SK-N-SH (cell line): ENCODE data around the gene LCN2. TPM values are rescaled to one million over a fixed set of nuclear protein-coding genes. Genes with fewer than 3 reads are reported as not detected.

ENCODE experiments used
- CTCF ChIA-PET: fragments of 300-600, 350-600 bp; formaldehyde crosslinking; extraction: SDS; loops from one replicate; lab custom pipeline; 2021; lab: Yijun Ruan, JAX
- POLR2A ChIA-PET: fragments of 350-600 bp; sonication (Branson Sonifier 250); formaldehyde crosslinking; extraction: SDS; loops from one replicate; lab custom pipeline; 2020; ENCODE audit warnings: antibody characterized with exemption, inconsistent platforms; lab: Yijun Ruan, JAX
- DNase-seq: peaks from one replicate; pipeline ENCODE4 v3.0.0; 2012
- H2AFZ ChIP-seq: fragments of 200-600 bp; sonication (generic); 2 replicates; pipeline ENCODE4 v1.8.1; 2016; ENCODE audit warnings: antibody characterized with exemption, mild to moderate bottlenecking, low read depth
- H3F3A ChIP-seq: fragments of 200-600 bp; sonication (generic); replicated peaks from 2 replicates; pipeline ENCODE3; 2016; ENCODE audit warnings: antibody characterized with exemption, mild to moderate bottlenecking; ENCODE audit not compliant: insufficient read depth
- H3K27ac ChIP-seq, 2 experiments: fragments of 200-500 bp in 1 of 2; fragments of 200-600 bp in 1 of 2; sonication (Bioruptor generic) in 1 of 2; sonication (generic), shearing (Covaris generic) in 1 of 2; 2 replicates each; pipeline versions ENCODE4 v1.5.1 to v1.6.1; 2014 to 2016; ENCODE audit warnings: low read depth in 2 of 2, inconsistent platforms in 1 of 2, low read length in 1 of 2, mild to moderate bottlenecking in 1 of 2, mixed read lengths in 1 of 2
- H3K27me3 ChIP-seq: fragments of 200-600 bp; sonication (generic), shearing (Covaris generic); 2 replicates; pipeline ENCODE4 v1.6.1; 2016; ENCODE audit warnings: mixed run types; ENCODE audit not compliant: insufficient read depth
- H3K36me3 ChIP-seq, 2 experiments: fragments of 200-500 bp in 1 of 2; fragments of 200-600 bp in 1 of 2; sonication (Bioruptor generic) in 1 of 2; sonication (generic) in 1 of 2; replicated peaks in 1 of 2; 2 replicates each; pipeline versions ENCODE3 to v1.5.1; 2014 to 2016; ENCODE audit warnings: low read length in 1 of 2, mild to moderate bottlenecking in 1 of 2; ENCODE audit not compliant: insufficient read depth in 2 of 2, control insufficient read depth in 1 of 2
- H3K4me1 ChIP-seq, 2 experiments: fragments of 200-500 bp in 1 of 2; fragments of 200-600 bp in 1 of 2; sonication (Bioruptor generic) in 1 of 2; sonication (generic), shearing (Covaris generic) in 1 of 2; 2 replicates each; pipeline versions ENCODE4 v1.5.1 to v1.6.1; 2014 to 2016; ENCODE audit warnings: low read depth in 1 of 2, low read length in 1 of 2, mixed run types in 1 of 2; ENCODE audit not compliant: insufficient read depth in 2 of 2, control insufficient read depth in 1 of 2
- H3K4me2 ChIP-seq: fragments of 200-600 bp; sonication (generic), shearing (Covaris generic); 2 replicates; pipeline ENCODE4 v1.6.1; 2017; ENCODE audit warnings: mixed run types
- H3K4me3 ChIP-seq, 2 experiments: fragments of 200-500 bp in 1 of 2; fragments of 200-600 bp in 1 of 2; sonication (Bioruptor generic) in 1 of 2; sonication (generic), shearing (Covaris generic) in 1 of 2; 2 replicates each; pipeline versions ENCODE4 v1.5.1 to v1.8.1; 2014 to 2016; ENCODE audit warnings: low read depth in 2 of 2, inconsistent platforms in 1 of 2, low read length in 1 of 2, mild to moderate bottlenecking in 1 of 2, mixed read lengths in 1 of 2, moderate library complexity in 1 of 2
- H3K79me2 ChIP-seq: fragments of 200-600 bp; sonication (generic); 2 replicates; pipeline ENCODE4 v1.8.1; 2017; ENCODE audit warnings: mild to moderate bottlenecking; ENCODE audit not compliant: insufficient read depth
- H3K9ac ChIP-seq: fragments of 200-600 bp; sonication (generic); 2 replicates; pipeline ENCODE4 v1.6.1; 2017; ENCODE audit warnings: mixed run types
- H3K9me2 ChIP-seq: fragments of 200-600 bp; sonication (generic); 2 replicates; pipeline ENCODE4 v1.6.1; 2017; ENCODE audit warnings: mixed run types
- H3K9me3 ChIP-seq: fragments of 200-600 bp; sonication (generic); 2 replicates; pipeline ENCODE4 v1.6.1; 2017; ENCODE audit warnings: mixed run types, mild to moderate bottlenecking, moderate library complexity
- H4K20me1 ChIP-seq: fragments of 200-600 bp; sonication (generic); 2 replicates; pipeline ENCODE4 v1.6.1; 2017; ENCODE audit warnings: mild to moderate bottlenecking, mixed run types; ENCODE audit not compliant: insufficient read depth
- CHD2 ChIP-seq: fragments of 150-350 bp; IDR thresholded peaks from 2 replicates; pipeline ENCODE4 v1.6.1; 2018; ENCODE audit warnings: low read length; ENCODE audit not compliant: partially characterized antibody
- ELF1 ChIP-seq: IDR thresholded peaks from 2 replicates; pipeline ENCODE4 v1.4.0; 2012
- EZH2phosphoT487 ChIP-seq: fragments of 200-600 bp; sonication (generic); IDR thresholded peaks from 2 replicates; pipeline ENCODE4 v1.6.1; 2017; ENCODE audit warnings: low read depth, mixed run types, mild to moderate bottlenecking, antibody characterized with exemption, moderate library complexity, borderline replicate concordance
- GABPA ChIP-seq: IDR thresholded peaks from 2 replicates; pipeline ENCODE4 v1.4.0; 2012; ENCODE audit warnings: low read depth, mild to moderate bottlenecking
- GATA2 ChIP-seq: sonication (generic); formaldehyde crosslinking; IDR thresholded peaks from 2 replicates; pipeline ENCODE4 v1.5.0; 2020; ENCODE audit warnings: mild to moderate bottlenecking, missing genetic modification reagents
- IRF3 ChIP-seq: fragments of 150-350 bp; IDR thresholded peaks from 2 replicates; pipeline ENCODE4 v1.6.1; 2016; ENCODE audit warnings: mild to moderate bottlenecking, low read depth, low read length
- MAX ChIP-seq: IDR thresholded peaks from 2 replicates; pipeline ENCODE4 v1.4.0; 2012; ENCODE audit warnings: low read depth
- MXI1 ChIP-seq: IDR thresholded peaks from 2 replicates; pipeline ENCODE4 v1.6.1; 2012; ENCODE audit warnings: mild to moderate bottlenecking, low read depth, low read length, improper control_type of control experiment
- NFIC ChIP-seq: IDR thresholded peaks from 2 replicates; pipeline ENCODE4 v1.4.0; 2012; ENCODE audit warnings: borderline replicate concordance
- NRF1 ChIP-seq: IDR thresholded peaks from 2 replicates; pipeline ENCODE4 v1.6.1; 2012; ENCODE audit warnings: low read depth, mild to moderate bottlenecking, low read length
- PBX3 ChIP-seq: IDR thresholded peaks from 2 replicates; pipeline ENCODE4; 2012
- POLR2AphosphoS5 ChIP-seq: IDR thresholded peaks from 2 replicates; pipeline ENCODE4 v1.6.1; 2012; ENCODE audit warnings: low read depth, low read length
- RAD21 ChIP-seq: IDR thresholded peaks from 2 replicates; pipeline ENCODE4 v1.6.1; 2012; ENCODE audit warnings: mild to moderate bottlenecking, low read length
- RCOR1 ChIP-seq: fragments of 150-350 bp; IDR thresholded peaks from 2 replicates; pipeline ENCODE4 v1.6.1; 2017; ENCODE audit warnings: antibody characterized with exemption, low read length
- RFX5 ChIP-seq: IDR thresholded peaks from 2 replicates; pipeline ENCODE4 v1.6.1; 2012; ENCODE audit warnings: mild to moderate bottlenecking, improper control_type of control experiment, low read length
- SIN3A ChIP-seq: IDR thresholded peaks from 2 replicates; pipeline ENCODE4 v1.6.1; 2012; ENCODE audit warnings: low read depth, mild to moderate bottlenecking, low read length, moderate library complexity, borderline replicate concordance
- SMC3 ChIP-seq: IDR thresholded peaks from 2 replicates; pipeline ENCODE4 v1.6.1; 2012; ENCODE audit warnings: low read depth, low read length, improper control_type of control experiment
- TAF1 ChIP-seq: IDR thresholded peaks from 2 replicates; pipeline ENCODE4 v1.6.1; 2012; ENCODE audit warnings: low read depth, mild to moderate bottlenecking, low read length, moderate library complexity, borderline replicate concordance
- TCF12 ChIP-seq: IDR thresholded peaks from 2 replicates; pipeline ENCODE4 v1.4.0; 2012
- TEAD4 ChIP-seq: IDR thresholded peaks from 2 replicates; pipeline ENCODE4 v1.4.0; 2012; ENCODE audit warnings: mild to moderate bottlenecking, borderline replicate concordance; ENCODE audit not compliant: insufficient read depth
- USF1 ChIP-seq: IDR thresholded peaks from 2 replicates; pipeline ENCODE4 v1.4.0; 2012; ENCODE audit warnings: low read depth, borderline replicate concordance
- USF2 ChIP-seq: fragments of 150-350 bp; IDR thresholded peaks from 2 replicates; pipeline ENCODE4 v1.6.1; 2017; ENCODE audit warnings: antibody characterized with exemption, low read length, low read depth, borderline replicate concordance
- YY1 ChIP-seq: IDR thresholded peaks from 2 replicates; pipeline ENCODE4 v1.4.0; 2012; ENCODE audit warnings: low read depth, mild to moderate bottlenecking
- WGBS: methylation state at CpG from one replicate; pipeline ENCODE4 v1.1.6; 2017; ENCODE audit warnings: low lambda C conversion rate; 5-methylcytosine and 5-hydroxymethylcytosine counted together
- polyA plus RNA-seq, 3 experiments: library from polyadenylated mRNA; depleted of rRNA; stranded (reverse); fragments of >200 nt; gene quantifications; 2 replicates each; pipeline ENCODE4 v1.2.3, GENCODE V29; 2012

Gene LCN2
- polyA plus RNA-seq, 1 of the 3 experiments (the other 2 are of a cell fraction) = not detected

- TF ChIP-seq USF1 (no peak; the same call in 1 of the 2 replicates), SMC3 (no peak), RFX5 (no peak), TEAD4 (no peak), MXI1 (peak; percentile 77), TCF12 (no peak), ELF1 (peak; percentile 60; the same call in 1 of the 2 replicates), MAX (peak; percentile 86), RCOR1 (no peak)
- TF ChIP-seq, all 33 proteins: peak for 6
Observed at GRCh38 chr9:128127568-128127989, 21.7 kb upstream of the LCN2 start, which contains the start of gene PTGES2 (continued).

GRCh38 chr9:128127990-128128835 is 21.0 kb upstream of the LCN2 start:
- Histone ChIP-seq H3K27me3 (no peaks in the 10 kb centered on the region), H3K9ac (peak overlapping the region; percentile 89), H3K4me2 (peak overlapping the region; percentile 98), H3F3A (no peaks in the 10 kb centered on the region), H3K79me2 (peaks cover 21% of the 10 kb centered on the region), H3K9me3 (no peaks in the 10 kb centered on the region), H2AFZ (peak overlapping the region; percentile 99), H3K27ac (peak overlapping the region; percentile 91 to 97), H3K4me3 (peak overlapping the region; percentile 94 to 96), H4K20me1 (peaks cover 14% of the 10 kb centered on the region; the same call in 1 of the 2 replicates), H3K36me3 (peaks cover 0 to 10% of the 10 kb centered on the region in 2 experiments), H3K9me2 (no peaks in the 10 kb centered on the region), H3K4me1 (peaks cover 0 to 27% of the 10 kb centered on the region in 2 experiments; a peak in 1 of 4 replicates)
- peak; percentile 94 for DNase-seq
- ChIA-PET POLR2A (interaction anchor here (1.1 to 1.4 kb wide), 3 partner anchors 10 to 34 kb away, joined by 3 read pairs; no protein-coding TSS in a partner anchor), CTCF (interaction anchor here (0.8 to 6.3 kb wide), 5 partner anchors 12 to 185 kb away, joined by 3 to 82 read pairs (median 3); no protein-coding TSS in a partner anchor)
- WGBS = 0% methylated on average over 33 of the region's 82 CpGs
- TF ChIP-seq TAF1 = peak; percentile 43; the same call in 1 of the 2 replicates
- no peak for TF ChIP-seq NFIC
- no peak for TF ChIP-seq USF2
- peak; percentile 91 for TF ChIP-seq MAX
- 0 out of 2 replicates have a peak, but pooled peaks have one; percentile 58 for TF ChIP-seq POLR2AphosphoS5
- no peak for TF ChIP-seq RAD21
- TF ChIP-seq RCOR1 = no peak
- TF ChIP-seq NRF1 = no peak
- TF ChIP-seq MXI1 = peak; percentile 82
- TF ChIP-seq YY1 = 0 out of 2 replicates have a peak, but pooled peaks have one; percentile 60
- no peak for TF ChIP-seq IRF3
- TF ChIP-seq SMC3 = no peak
- no peak; the same call in none of the 2 replicates for TF ChIP-seq ELF1
- no peak for TF ChIP-seq GATA2
- TF ChIP-seq USF1 = peak; percentile 87
- no peak for TF ChIP-seq EZH2phosphoT487
- no peak for TF ChIP-seq TEAD4
- TF ChIP-seq SIN3A = 0 out of 2 replicates have a peak, but pooled peaks have one; percentile 23
- TF ChIP-seq GABPA = peak; percentile 59; the same call in 1 of the 2 replicates
- TF ChIP-seq CHD2 = peak; percentile 31
- TF ChIP-seq PBX3 = no peak
